DND-41 (cell line): Measurements from ENCODE around the gene DNAJA3.

Experiments
- ATAC-seq: fragments of 200-7000 bp; cut with Tn5 transposase; 3 replicates; pipeline ENCODE4 v1.9.1; 2021; ENCODE audit warnings: low read depth; ENCODE audit not compliant: insufficient read depth
- DNase-seq: peaks from one replicate; pipeline ENCODE4 v3.0.0-alpha.2; 2020
- H2AFZ ChIP-seq: 2 replicates; pipeline ENCODE4 v1.6.0; 2012; ENCODE audit warnings: low read depth, low read length
- H3K27ac ChIP-seq: 2 replicates; pipeline ENCODE4 v1.5.1; 2012; ENCODE audit warnings: low read length, inconsistent platforms
- H3K27me3 ChIP-seq: fragments of 200-600 bp; sonication (generic); 2 replicates; pipeline ENCODE4 v1.6.0; 2012; ENCODE audit warnings: low read length, mild to moderate bottlenecking, inconsistent platforms; ENCODE audit not compliant: insufficient read depth, poor library complexity
- H3K36me3 ChIP-seq: 2 replicates; pipeline ENCODE4 v1.5.1; 2012; ENCODE audit warnings: low read length, inconsistent platforms; ENCODE audit not compliant: insufficient read depth
- H3K4me1 ChIP-seq: 2 replicates; pipeline ENCODE4 v1.5.1; 2012; ENCODE audit warnings: mild to moderate bottlenecking, low read length; ENCODE audit not compliant: insufficient read depth
- H3K4me2 ChIP-seq: 2 replicates; pipeline ENCODE4 v1.6.0; 2012; ENCODE audit warnings: mild to moderate bottlenecking, moderate library complexity, low read length, inconsistent platforms; ENCODE audit not compliant: insufficient read depth
- H3K4me3 ChIP-seq, 2 experiments: fragments of 200-600 bp in 1 of 2; shearing (Covaris generic) in 1 of 2; 2 replicates each; pipeline ENCODE4 v1.5.1; 2012 to 2016; ENCODE audit warnings: inconsistent platforms in 2 of 2, low read length in 2 of 2, mild to moderate bottlenecking in 2 of 2, low read depth in 1 of 2, moderate library complexity in 1 of 2
- H3K79me2 ChIP-seq: 2 replicates; pipeline ENCODE4 v1.6.0; 2012; ENCODE audit warnings: low read length, inconsistent platforms; ENCODE audit not compliant: insufficient read depth
- H3K9ac ChIP-seq: 2 replicates; pipeline ENCODE4 v1.6.0; 2012; ENCODE audit warnings: low read depth, mild to moderate bottlenecking, inconsistent platforms, low read length, moderate library complexity
- H3K9me3 ChIP-seq: 2 replicates; pipeline ENCODE4 v1.5.1; 2012; ENCODE audit warnings: low read length, moderate library complexity, mild to moderate bottlenecking, inconsistent platforms; ENCODE audit not compliant: insufficient read depth, severe bottlenecking
- H4K20me1 ChIP-seq: 2 replicates; pipeline ENCODE4 v1.6.0; 2012; ENCODE audit warnings: low read length; ENCODE audit not compliant: insufficient read depth
- EZH2 ChIP-seq: IDR thresholded peaks from 3 replicates; pipeline ENCODE4 v1.6.1; 2012; ENCODE audit warnings: borderline replicate concordance, low read depth, mild to moderate bottlenecking, moderate library complexity, low read length, inconsistent platforms; ENCODE audit not compliant: severe bottlenecking
- TF ChIP-seq, protein P1 (sequence below): IDR thresholded peaks from 2 replicates; pipeline ENCODE4 v1.5.1; 2012; ENCODE audit warnings: borderline replicate concordance, low read length, moderate library complexity, mild to moderate bottlenecking; ENCODE audit not compliant: poor library complexity, severe bottlenecking; ENCODE audit errors: extremely low read depth

The DNAJA3 gene

DNA sequence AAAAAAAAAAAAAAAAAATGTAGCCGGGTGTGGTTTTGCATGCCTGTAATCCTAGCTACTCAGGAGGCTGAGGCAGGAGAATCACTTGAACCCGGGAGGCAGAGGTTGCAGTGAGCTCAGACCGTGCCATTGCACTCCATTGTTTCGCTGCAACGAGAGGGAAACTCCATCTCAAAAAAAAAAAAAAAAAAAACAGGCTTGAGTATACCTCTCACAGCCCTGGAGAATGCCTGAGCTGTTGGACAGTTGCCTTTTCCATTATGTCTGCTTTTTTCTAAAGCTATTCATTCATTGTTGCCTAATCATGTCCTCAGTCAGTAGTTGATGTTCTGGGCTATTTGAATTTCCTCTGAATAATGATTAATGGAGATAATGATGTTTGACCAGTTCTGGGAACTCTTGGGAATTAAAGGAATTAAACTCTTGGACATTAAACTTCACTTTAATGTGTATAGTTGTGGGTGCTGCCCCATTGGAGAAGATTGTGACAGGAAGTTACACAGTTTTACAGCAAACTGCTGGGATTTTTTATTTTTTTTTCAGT lies 62.4 kb downstream of the DNAJA3 start:
- Histone ChIP-seq H3K27ac (peak overlapping the region; percentile 67), H4K20me1 (peaks cover 9% of the 10 kb centered on the region; the same call in 1 of the 2 replicates), H3K4me3 (no peak overlapping the region), H3K36me3 (peaks cover 27% of the 10 kb centered on the region), H3K27me3 (no peaks in the 10 kb centered on the region), H2AFZ (no peak overlapping the region), H3K4me2 (no peak overlapping the region), H3K9me3 (no peaks in the 10 kb centered on the region), H3K79me2 (peaks cover 28% of the 10 kb centered on the region), H3K4me1 (peaks cover 34% of the 10 kb centered on the region), H3K9ac (no peak overlapping the region)
- DNase-seq (no peak), ATAC-seq (peak; percentile 29; the same call in 1 of the 3 replicates)
- TF ChIP-seq, protein P1, sequence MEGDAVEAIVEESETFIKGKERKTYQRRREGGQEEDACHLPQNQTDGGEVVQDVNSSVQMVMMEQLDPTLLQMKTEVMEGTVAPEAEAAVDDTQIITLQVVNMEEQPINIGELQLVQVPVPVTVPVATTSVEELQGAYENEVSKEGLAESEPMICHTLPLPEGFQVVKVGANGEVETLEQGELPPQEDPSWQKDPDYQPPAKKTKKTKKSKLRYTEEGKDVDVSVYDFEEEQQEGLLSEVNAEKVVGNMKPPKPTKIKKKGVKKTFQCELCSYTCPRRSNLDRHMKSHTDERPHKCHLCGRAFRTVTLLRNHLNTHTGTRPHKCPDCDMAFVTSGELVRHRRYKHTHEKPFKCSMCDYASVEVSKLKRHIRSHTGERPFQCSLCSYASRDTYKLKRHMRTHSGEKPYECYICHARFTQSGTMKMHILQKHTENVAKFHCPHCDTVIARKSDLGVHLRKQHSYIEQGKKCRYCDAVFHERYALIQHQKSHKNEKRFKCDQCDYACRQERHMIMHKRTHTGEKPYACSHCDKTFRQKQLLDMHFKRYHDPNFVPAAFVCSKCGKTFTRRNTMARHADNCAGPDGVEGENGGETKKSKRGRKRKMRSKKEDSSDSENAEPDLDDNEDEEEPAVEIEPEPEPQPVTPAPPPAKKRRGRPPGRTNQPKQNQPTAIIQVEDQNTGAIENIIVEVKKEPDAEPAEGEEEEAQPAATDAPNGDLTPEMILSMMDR: no peak
- TF ChIP-seq EZH2: no peak

DNA sequence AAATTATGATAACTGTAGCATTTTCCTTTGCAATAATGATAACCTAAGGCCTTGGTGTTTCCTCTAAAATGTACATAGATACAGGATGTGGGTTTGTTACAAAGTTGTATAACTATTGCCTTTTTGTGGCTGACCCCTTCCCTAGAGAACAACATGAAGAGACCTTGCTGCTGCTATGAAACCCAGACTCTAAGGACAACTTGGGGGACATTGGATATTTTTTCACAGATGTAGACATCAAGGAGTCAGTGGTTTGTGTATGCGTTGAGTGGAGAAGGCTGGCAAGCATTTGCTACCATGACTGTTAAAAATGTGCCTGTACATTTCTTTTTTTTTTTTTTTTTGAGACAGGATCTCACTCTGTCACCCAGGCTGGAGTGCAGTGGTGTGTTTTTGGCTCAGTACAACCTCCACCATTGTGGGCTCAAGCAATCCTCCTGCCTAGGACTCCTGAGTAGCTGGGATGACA lies 62.9 kb downstream of the DNAJA3 start:
- peak overlapping the region; percentile 67 for H3K27ac ChIP-seq
- TF ChIP-seq, protein P1: no peak
- TF ChIP-seq EZH2: no peak
- no peaks in the 10 kb centered on the region for H3K27me3 ChIP-seq
- no peak overlapping the region; the same call in 1 of the 2 replicates for H3K4me2 ChIP-seq
- H3K4me1 ChIP-seq: peaks cover 34% of the 10 kb centered on the region
- peak overlapping the region; percentile 13; the same call in 1 of the 2 replicates for H3K9ac ChIP-seq
- no peak overlapping the region for H2AFZ ChIP-seq
- DNase-seq (peak; percentile 61), ATAC-seq (peak; percentile 87)
- peaks cover 27% of the 10 kb centered on the region for H3K36me3 ChIP-seq
- H3K9me3 ChIP-seq: no peaks in the 10 kb centered on the region
- peaks cover 13% of the 10 kb centered on the region; the same call in 1 of the 2 replicates for H4K20me1 ChIP-seq
- H3K79me2 ChIP-seq: peaks cover 26% of the 10 kb centered on the region
- H3K4me3 ChIP-seq: no peak overlapping the region

DNA sequence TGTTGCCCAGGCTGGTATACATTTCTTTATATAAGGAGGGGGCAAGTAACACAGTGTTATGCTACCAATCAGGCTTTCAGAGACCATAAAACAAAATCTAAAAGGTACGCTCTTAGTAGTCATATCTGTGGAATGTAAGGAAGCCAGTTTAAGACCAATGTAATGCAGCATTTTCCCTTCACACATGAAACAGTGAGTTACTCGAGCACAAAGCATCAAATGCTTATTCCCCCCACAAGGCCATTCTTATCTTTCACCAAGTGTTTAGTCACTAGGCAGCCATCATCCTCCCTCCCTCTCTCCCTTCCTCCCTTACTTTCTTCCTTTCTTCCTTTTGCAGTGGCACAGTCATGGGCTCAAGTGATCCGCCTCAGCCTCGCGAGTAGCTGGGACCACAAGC lies 63.4 kb downstream of the DNAJA3 start:
- peaks cover 14% of the 10 kb centered on the region; the same call in 1 of the 2 replicates for H4K20me1 ChIP-seq
- H3K79me2 ChIP-seq: peaks cover 28% of the 10 kb centered on the region
- no peaks in the 10 kb centered on the region for H3K27me3 ChIP-seq
- H3K4me2 ChIP-seq: peak overlapping the region; percentile 14
- peaks cover 27% of the 10 kb centered on the region for H3K36me3 ChIP-seq
- TF ChIP-seq, protein P1: no peak
- no peak for TF ChIP-seq EZH2
- no peaks in the 10 kb centered on the region for H3K9me3 ChIP-seq
- no peak overlapping the region for H2AFZ ChIP-seq
- no peak overlapping the region for H3K4me3 ChIP-seq
- ATAC-seq: 0 out of 3 replicates have a peak, but pooled peaks have one; percentile 4
- peaks cover 34% of the 10 kb centered on the region for H3K4me1 ChIP-seq
- H3K9ac ChIP-seq: peak overlapping the region; percentile 13; the same call in 1 of the 2 replicates
- no peak for DNase-seq
- H3K27ac ChIP-seq: peak overlapping the region; percentile 62
